SK-N-SH treated with all-trans-retinoic acid at 6 μM for 48 hours (cell line): ENCODE measurements around the gene YPEL4.
A peak's percentile ranks its signal among the peaks of the same experiment; 100 is the strongest.

Experiments
- ATAC-seq: fragments of 200-7000 bp; cut with Tn5 transposase; 3 replicates; pipeline ENCODE4 v1.9.1; 2020; ENCODE audit warnings: mild to moderate bottlenecking, moderate library complexity
- BACH2 ChIP-seq: fragments of 250-450 bp; sonication (Bioruptor Pico); IDR thresholded peaks from 2 replicates; pipeline ENCODE4 v1.9.0; 2021; ENCODE audit warnings: mild to moderate bottlenecking, borderline replicate concordance
- CSDC2 ChIP-seq: fragments of 250-450 bp; sonication (Bioruptor Pico); IDR thresholded peaks from 2 replicates; pipeline ENCODE4 v1.5.0; 2020; ENCODE audit warnings: mild to moderate bottlenecking, moderate library complexity
- ESRRG ChIP-seq: fragments of 250-450 bp; sonication (Bioruptor Pico); IDR thresholded peaks from 2 replicates; pipeline ENCODE4 v1.6.1; 2021; ENCODE audit warnings: mild to moderate bottlenecking
- GLIS3 ChIP-seq: fragments of 250-450 bp; sonication (Bioruptor Pico); IDR thresholded peaks from 2 replicates; pipeline ENCODE4 v1.5.0; 2020; ENCODE audit warnings: mild to moderate bottlenecking, moderate library complexity
- ISL1 ChIP-seq: fragments of 250-450 bp; sonication (Bioruptor Pico); IDR thresholded peaks from 2 replicates; pipeline ENCODE4 v2.1.2; 2022; ENCODE audit warnings: mild to moderate bottlenecking, moderate library complexity
- OSR1 ChIP-seq: fragments of 250-450 bp; sonication (Bioruptor Pico); IDR thresholded peaks from 2 replicates; pipeline ENCODE4 v1.8.0; 2022; ENCODE audit warnings: moderate library complexity, mild to moderate bottlenecking, inconsistent platforms
- PPARA ChIP-seq: fragments of 250-450 bp; sonication (Bioruptor Pico); IDR thresholded peaks from 2 replicates; pipeline ENCODE4 v1.5.0; 2020; ENCODE audit warnings: mild to moderate bottlenecking, borderline replicate concordance
- RARB ChIP-seq: fragments of 250-450 bp; sonication (Bioruptor Pico); IDR thresholded peaks from 2 replicates; pipeline ENCODE4 v1.8.0; 2021; ENCODE audit warnings: mild to moderate bottlenecking, moderate library complexity
- SNAI2 ChIP-seq: fragments of 250-450 bp; sonication (Bioruptor Pico); IDR thresholded peaks from 2 replicates; pipeline ENCODE4 v1.5.0; 2020; ENCODE audit warnings: mild to moderate bottlenecking, moderate library complexity
- TCF4 ChIP-seq: fragments of 250-450 bp; sonication (Bioruptor Pico); IDR thresholded peaks from 2 replicates; pipeline ENCODE4 v1.8.0; 2021; ENCODE audit warnings: mild to moderate bottlenecking, moderate library complexity, borderline replicate concordance
- TOX ChIP-seq: fragments of 250-450 bp; sonication (Bioruptor Pico); IDR thresholded peaks from 2 replicates; pipeline ENCODE4 v1.8.0; 2021; ENCODE audit warnings: mild to moderate bottlenecking, moderate library complexity, borderline replicate concordance
- ZC3H10 ChIP-seq: fragments of 250-450 bp; sonication (Bioruptor Pico); IDR thresholded peaks from 2 replicates; pipeline ENCODE4 v1.5.1; 2021; ENCODE audit warnings: mild to moderate bottlenecking, moderate library complexity
- ZFP3 ChIP-seq: fragments of 250-450 bp; sonication (Bioruptor Pico); IDR thresholded peaks from 2 replicates; pipeline ENCODE4 v1.5.0; 2020; ENCODE audit warnings: mild to moderate bottlenecking, moderate library complexity
- ZFP30 ChIP-seq: fragments of 450-650 bp; formaldehyde crosslinking; IDR thresholded peaks from 2 replicates; pipeline ENCODE4 v1.5.0; 2022; ENCODE audit warnings: mild to moderate bottlenecking, moderate library complexity
- ZNF565 ChIP-seq: fragments of 450-650 bp; formaldehyde crosslinking; conservative IDR thresholded peaks from 2 replicates; pipeline ENCODE4 v1.5.0; 2020; ENCODE audit warnings: low read depth, mild to moderate bottlenecking, moderate library complexity
- ZNF70 ChIP-seq: fragments of 450-650 bp; formaldehyde crosslinking; IDR thresholded peaks from 2 replicates; pipeline ENCODE4 v1.5.0; 2020; ENCODE audit warnings: mild to moderate bottlenecking, moderate library complexity
- ZNF8 ChIP-seq: fragments of 450-650 bp; formaldehyde crosslinking; IDR thresholded peaks from 2 replicates; pipeline ENCODE4 v1.5.0; 2020; ENCODE audit warnings: mild to moderate bottlenecking, moderate library complexity
- TF ChIP-seq, protein P1 (sequence below): fragments of 250-450 bp; sonication (Bioruptor Pico); IDR thresholded peaks from 2 replicates; pipeline ENCODE4 v1.5.0; 2020; ENCODE audit warnings: mild to moderate bottlenecking, moderate library complexity
- TF ChIP-seq, protein P2 (sequence below): fragments of 250-450 bp; sonication (Bioruptor Pico); IDR thresholded peaks from 2 replicates; pipeline ENCODE4 v1.8.0; 2021; ENCODE audit warnings: low read depth, mild to moderate bottlenecking, moderate library complexity, borderline replicate concordance
- TF ChIP-seq, protein P3 (sequence below): fragments of 250-450 bp; sonication (Bioruptor Pico); IDR thresholded peaks from 2 replicates; pipeline ENCODE4 v1.8.0; 2020; ENCODE audit warnings: mild to moderate bottlenecking, moderate library complexity, borderline replicate concordance
- TF ChIP-seq, protein P4 (sequence below): fragments of 250-450 bp; sonication (Bioruptor Pico); IDR thresholded peaks from 2 replicates; pipeline ENCODE4 v1.5.1; 2020; ENCODE audit warnings: low read depth, mild to moderate bottlenecking, moderate library complexity
- TF ChIP-seq, protein P5 (sequence below): fragments of 250-450 bp; sonication (Bioruptor Pico); IDR thresholded peaks from 2 replicates; pipeline ENCODE4 v1.5.1; 2021; ENCODE audit warnings: mild to moderate bottlenecking, moderate library complexity

YPEL4 gene

DNA sequence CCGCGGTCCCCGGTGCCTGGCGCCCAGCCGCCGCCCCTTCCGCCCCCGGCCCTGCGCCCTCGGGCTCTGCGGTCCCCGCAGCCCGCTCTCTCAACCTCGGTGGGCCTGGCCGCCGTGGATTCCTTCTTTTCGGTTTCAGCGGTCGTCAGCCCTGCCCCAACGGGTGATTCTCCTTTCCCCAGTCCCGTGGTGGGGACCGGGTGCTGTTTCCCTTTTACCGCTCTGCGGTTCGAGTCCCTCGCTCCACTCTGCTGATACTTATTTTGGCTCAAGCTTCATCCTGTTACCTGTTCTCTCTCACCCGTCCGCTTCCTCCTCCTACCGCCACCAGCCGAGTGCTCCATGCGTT lies 18.7 kb upstream of the YPEL4 start:
- peak; percentile 9 for ATAC-seq
- TF ChIP-seq ESRRG (CRISPR knock-in tag) (no peak), ZC3H10 (CRISPR knock-in tag) (no peak), ZNF565 (CRISPR knock-in tag) (no peak), BACH2 (CRISPR knock-in tag) (no peak), CSDC2 (CRISPR knock-in tag) (no peak), ZNF8 (CRISPR knock-in tag) (no peak), GLIS3 (no peak), PPARA (CRISPR knock-in tag) (no peak), ZNF70 (CRISPR knock-in tag) (no peak), TOX (CRISPR knock-in tag) (no peak), ZFP30 (CRISPR knock-in tag) (no peak), ZFP3 (no peak), TCF4 (no peak), OSR1 (CRISPR knock-in tag) (no peak), SNAI2 (CRISPR knock-in tag) (no peak)
- TF ChIP-seq, protein P1, sequence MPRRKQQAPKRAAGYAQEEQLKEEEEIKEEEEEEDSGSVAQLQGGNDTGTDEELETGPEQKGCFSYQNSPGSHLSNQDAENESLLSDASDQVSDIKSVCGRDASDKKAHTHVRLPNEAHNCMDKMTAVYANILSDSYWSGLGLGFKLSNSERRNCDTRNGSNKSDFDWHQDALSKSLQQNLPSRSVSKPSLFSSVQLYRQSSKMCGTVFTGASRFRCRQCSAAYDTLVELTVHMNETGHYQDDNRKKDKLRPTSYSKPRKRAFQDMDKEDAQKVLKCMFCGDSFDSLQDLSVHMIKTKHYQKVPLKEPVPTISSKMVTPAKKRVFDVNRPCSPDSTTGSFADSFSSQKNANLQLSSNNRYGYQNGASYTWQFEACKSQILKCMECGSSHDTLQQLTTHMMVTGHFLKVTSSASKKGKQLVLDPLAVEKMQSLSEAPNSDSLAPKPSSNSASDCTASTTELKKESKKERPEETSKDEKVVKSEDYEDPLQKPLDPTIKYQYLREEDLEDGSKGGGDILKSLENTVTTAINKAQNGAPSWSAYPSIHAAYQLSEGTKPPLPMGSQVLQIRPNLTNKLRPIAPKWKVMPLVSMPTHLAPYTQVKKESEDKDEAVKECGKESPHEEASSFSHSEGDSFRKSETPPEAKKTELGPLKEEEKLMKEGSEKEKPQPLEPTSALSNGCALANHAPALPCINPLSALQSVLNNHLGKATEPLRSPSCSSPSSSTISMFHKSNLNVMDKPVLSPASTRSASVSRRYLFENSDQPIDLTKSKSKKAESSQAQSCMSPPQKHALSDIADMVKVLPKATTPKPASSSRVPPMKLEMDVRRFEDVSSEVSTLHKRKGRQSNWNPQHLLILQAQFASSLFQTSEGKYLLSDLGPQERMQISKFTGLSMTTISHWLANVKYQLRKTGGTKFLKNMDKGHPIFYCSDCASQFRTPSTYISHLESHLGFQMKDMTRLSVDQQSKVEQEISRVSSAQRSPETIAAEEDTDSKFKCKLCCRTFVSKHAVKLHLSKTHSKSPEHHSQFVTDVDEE (CRISPR knock-in tag), result no peak
- TF ChIP-seq, protein P2, sequence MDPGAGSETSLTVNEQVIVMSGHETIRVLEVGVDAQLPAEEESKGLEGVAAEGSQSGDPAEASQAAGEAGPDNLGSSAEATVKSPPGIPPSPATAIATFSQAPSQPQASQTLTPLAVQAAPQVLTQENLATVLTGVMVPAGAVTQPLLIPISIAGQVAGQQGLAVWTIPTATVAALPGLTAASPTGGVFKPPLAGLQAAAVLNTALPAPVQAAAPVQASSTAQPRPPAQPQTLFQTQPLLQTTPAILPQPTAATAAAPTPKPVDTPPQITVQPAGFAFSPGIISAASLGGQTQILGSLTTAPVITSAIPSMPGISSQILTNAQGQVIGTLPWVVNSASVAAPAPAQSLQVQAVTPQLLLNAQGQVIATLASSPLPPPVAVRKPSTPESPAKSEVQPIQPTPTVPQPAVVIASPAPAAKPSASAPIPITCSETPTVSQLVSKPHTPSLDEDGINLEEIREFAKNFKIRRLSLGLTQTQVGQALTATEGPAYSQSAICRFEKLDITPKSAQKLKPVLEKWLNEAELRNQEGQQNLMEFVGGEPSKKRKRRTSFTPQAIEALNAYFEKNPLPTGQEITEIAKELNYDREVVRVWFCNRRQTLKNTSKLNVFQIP, result no peak

DNA sequence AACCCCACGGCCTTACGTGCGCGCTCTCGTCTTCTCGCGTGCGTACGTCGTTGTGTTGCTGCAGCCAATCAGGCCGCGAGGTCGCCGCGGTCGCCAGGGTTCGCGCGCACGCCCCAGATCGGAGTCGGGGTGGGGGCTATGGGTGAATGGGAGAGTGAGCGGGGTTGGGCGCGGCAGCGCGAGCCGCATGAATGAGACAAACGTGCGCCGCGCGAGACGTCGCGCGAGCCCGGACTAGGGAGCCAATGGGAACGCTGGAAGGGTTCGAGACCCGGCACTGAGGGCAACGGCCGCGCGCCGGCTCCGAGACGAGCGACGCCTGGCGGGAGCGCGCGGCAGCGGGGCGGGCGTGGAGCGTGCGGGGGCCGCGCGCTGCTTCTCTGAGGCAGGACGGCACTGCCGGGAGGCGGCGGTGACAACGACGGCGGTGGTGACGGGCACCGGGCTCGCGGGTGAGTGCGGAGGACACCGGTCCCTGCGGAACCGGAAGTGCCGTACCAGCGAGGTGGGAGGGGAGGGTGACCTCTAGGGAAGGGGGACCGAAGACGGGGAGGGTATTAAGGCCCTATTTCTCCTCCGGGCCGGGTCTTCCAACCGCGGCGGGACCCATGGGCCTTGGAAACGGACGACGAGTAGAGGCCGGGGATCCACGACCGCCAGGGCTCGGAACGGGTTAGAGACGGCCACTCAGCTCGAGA lies 18.2 kb upstream of the YPEL4 start, which contains the start of gene ZDHHC5:
Gene ZDHHC5 (plus strand): TSS at position 379 of the 698 bp plus-strand sequence. CDS start 4,977 bp downstream, outside the sequence.
- TF ChIP-seq ZFP3 (no peak), BACH2 (CRISPR knock-in tag) (no peak), GLIS3 (no peak), ZNF565 (CRISPR knock-in tag) (no peak), ESRRG (CRISPR knock-in tag) (no peak), SNAI2 (CRISPR knock-in tag) (peak; percentile 45; the same call in 1 of the 2 replicates), ZC3H10 (CRISPR knock-in tag) (no peak), OSR1 (CRISPR knock-in tag) (no peak), ZFP30 (CRISPR knock-in tag) (no peak), RARB (CRISPR knock-in tag) (no peak), ISL1 (no peak), CSDC2 (CRISPR knock-in tag) (0 out of 2 replicates have a peak, but pooled peaks have one; percentile 36), TCF4 (no peak), PPARA (CRISPR knock-in tag) (no peak)
- TF ChIP-seq, protein P3, sequence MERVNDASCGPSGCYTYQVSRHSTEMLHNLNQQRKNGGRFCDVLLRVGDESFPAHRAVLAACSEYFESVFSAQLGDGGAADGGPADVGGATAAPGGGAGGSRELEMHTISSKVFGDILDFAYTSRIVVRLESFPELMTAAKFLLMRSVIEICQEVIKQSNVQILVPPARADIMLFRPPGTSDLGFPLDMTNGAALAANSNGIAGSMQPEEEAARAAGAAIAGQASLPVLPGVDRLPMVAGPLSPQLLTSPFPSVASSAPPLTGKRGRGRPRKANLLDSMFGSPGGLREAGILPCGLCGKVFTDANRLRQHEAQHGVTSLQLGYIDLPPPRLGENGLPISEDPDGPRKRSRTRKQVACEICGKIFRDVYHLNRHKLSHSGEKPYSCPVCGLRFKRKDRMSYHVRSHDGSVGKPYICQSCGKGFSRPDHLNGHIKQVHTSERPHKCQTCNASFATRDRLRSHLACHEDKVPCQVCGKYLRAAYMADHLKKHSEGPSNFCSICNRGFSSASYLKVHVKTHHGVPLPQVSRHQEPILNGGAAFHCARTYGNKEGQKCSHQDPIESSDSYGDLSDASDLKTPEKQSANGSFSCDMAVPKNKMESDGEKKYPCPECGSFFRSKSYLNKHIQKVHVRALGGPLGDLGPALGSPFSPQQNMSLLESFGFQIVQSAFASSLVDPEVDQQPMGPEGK, result no peak
- TF ChIP-seq, protein P4, sequence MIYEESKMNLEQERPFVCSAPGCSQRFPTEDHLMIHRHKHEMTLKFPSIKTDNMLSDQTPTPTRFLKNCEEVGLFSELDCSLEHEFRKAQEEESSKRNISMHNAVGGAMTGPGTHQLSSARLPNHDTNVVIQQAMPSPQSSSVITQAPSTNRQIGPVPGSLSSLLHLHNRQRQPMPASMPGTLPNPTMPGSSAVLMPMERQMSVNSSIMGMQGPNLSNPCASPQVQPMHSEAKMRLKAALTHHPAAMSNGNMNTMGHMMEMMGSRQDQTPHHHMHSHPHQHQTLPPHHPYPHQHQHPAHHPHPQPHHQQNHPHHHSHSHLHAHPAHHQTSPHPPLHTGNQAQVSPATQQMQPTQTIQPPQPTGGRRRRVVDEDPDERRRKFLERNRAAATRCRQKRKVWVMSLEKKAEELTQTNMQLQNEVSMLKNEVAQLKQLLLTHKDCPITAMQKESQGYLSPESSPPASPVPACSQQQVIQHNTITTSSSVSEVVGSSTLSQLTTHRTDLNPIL (CRISPR knock-in tag), result no peak
- TF ChIP-seq, protein P1 (CRISPR knock-in tag), result peak; percentile 71
- TF ChIP-seq, protein P5, sequence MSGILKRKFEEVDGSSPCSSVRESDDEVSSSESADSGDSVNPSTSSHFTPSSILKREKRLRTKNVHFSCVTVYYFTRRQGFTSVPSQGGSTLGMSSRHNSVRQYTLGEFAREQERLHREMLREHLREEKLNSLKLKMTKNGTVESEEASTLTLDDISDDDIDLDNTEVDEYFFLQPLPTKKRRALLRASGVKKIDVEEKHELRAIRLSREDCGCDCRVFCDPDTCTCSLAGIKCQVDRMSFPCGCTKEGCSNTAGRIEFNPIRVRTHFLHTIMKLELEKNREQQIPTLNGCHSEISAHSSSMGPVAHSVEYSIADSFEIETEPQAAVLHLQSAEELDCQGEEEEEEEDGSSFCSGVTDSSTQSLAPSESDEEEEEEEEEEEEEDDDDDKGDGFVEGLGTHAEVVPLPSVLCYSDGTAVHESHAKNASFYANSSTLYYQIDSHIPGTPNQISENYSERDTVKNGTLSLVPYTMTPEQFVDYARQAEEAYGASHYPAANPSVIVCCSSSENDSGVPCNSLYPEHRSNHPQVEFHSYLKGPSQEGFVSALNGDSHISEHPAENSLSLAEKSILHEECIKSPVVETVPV (CRISPR knock-in tag), result no peak
- TF ChIP-seq, protein P2, result no peak
- ATAC-seq, result peak; percentile 91
